Measurements from ENCODE around the gene DIAPH1. TPM values are rescaled to one million over a fixed set of nuclear protein-coding genes. Genes with fewer than 3 reads are reported as not detected.

DIAPH1 gene
- total RNA-seq, 1 experiment from 2014 or later, result 142 TPM

GRCh38 chr5:141487131-141487530 lies 131.7 kb downstream of the DIAPH1 start:
- Histone ChIP-seq H3K27ac (ENCODE audit: low read depth, low read length) (no peak overlapping the region), H2AFZ (ENCODE audit: low read depth, low read length, poor library complexity, severe bottlenecking) (no peak overlapping the region), H3K9me3 (ENCODE audit: control insufficient read depth in 1 of 2, insufficient read depth in 1 of 2, low read depth in 1 of 2, low read length in 2 of 2) (no peaks in the 10 kb centered on the region), H3K79me2 (ENCODE audit: insufficient read depth, low read length) (no peaks in the 10 kb centered on the region), H3K27me3 (ENCODE audit: insufficient read depth, low read length) (no peaks in the 10 kb centered on the region), H3K4me3 (replicated peaks in 1 of 2; ENCODE audit: low read depth in 1 of 2, low read length in 2 of 2) (no peak overlapping the region), H3K4me1 (ENCODE audit: control insufficient read depth in 1 of 2, insufficient read depth in 2 of 2, low read length in 2 of 2) (no peaks in the 10 kb centered on the region), H3K36me3 (ENCODE audit: control insufficient read depth in 1 of 2, insufficient read depth in 2 of 2, low read length in 2 of 2) (no peaks in the 10 kb centered on the region), H3K9me2 (ENCODE audit: insufficient read depth) (no peaks in the 10 kb centered on the region), H3K9ac (ENCODE audit: low read length) (no peak overlapping the region), H3K4me2 (ENCODE audit: low read length) (no peak overlapping the region), H4K20me1 (ENCODE audit: insufficient read depth) (no peaks in the 10 kb centered on the region)
- ATAC-seq (no peak), DNase-seq (ENCODE audit: low read depth, low spot score) (no peak)
- TF ChIP-seq SRF (IDR thresholded peaks at IDR 0.05; ENCODE audit: low read depth) (no peak), CEBPB (IDR thresholded peaks at IDR 0.05; ENCODE audit: low read depth) (no peak), ZFX (IDR thresholded peaks at IDR 0.05) (no peak), REST (IDR thresholded peaks at IDR 0.05; ENCODE audit: low read depth) (no peak), ZBTB33 (IDR thresholded peaks at IDR 0.05; ENCODE audit: extremely low read depth, insufficient replicate concordance, low read length) (no peak), TCF7L2 (IDR thresholded peaks at IDR 0.05; ENCODE audit: borderline replicate concordance, extremely low read depth, insufficient read depth, insufficient read length) (no peak), POLR2A (IDR thresholded peaks at IDR 0.05; ENCODE audit: borderline replicate concordance, extremely low read depth, insufficient read depth, insufficient read length) (no peak), SIN3A (IDR thresholded peaks at IDR 0.05; ENCODE audit: low read depth) (no peak), ELF1 (IDR thresholded peaks at IDR 0.05; ENCODE audit: borderline replicate concordance, low read depth) (no peak), ATF3 (IDR thresholded peaks at IDR 0.05) (no peak), EZH2phosphoT487 (IDR thresholded peaks at IDR 0.05; ENCODE audit: borderline replicate concordance) (no peak), RAD21 (IDR thresholded peaks at IDR 0.05; ENCODE audit: low read depth) (no peak)
- intact Hi-C loops (cut with micrococcal nuclease), result no loop called here
- ChIA-PET POLR2A (no interaction called here), CTCF (no interaction called here), RAD21 (ENCODE audit: low non-redundant PET in 1 of 2, low total read pairs in 2 of 2, uncharacterized antibody in 2 of 2, unreplicated experiment in 2 of 2) (no interaction called here)
- BruUV-seq (replicated peaks), result no TSS peak

Measured in HCT116 (cell line).